Lung (tissue), 12 donors: ENCODE measurements around the gene SLAMF7. TPM values are rescaled to one million over a fixed set of nuclear protein-coding genes. Genes with fewer than 3 reads are reported as not detected.

Source experiments
- ATAC-seq: fragments of 200-7000 bp; cut with Tn5 transposase; one replicate; pipeline ENCODE4 v1.9.1; 2020; ENCODE audit warnings: moderate number of reproducible peaks; ENCODE audit not compliant: insufficient read depth, low FRiP score
- DNase-seq, 3 donors: peaks; one replicate each; pipeline ENCODE4 v3.0.0-alpha.2; 2013 to 2017
- H3K27ac ChIP-seq, 2 donors: one replicate each; pipeline ENCODE4 v1.5.1; 2013; ENCODE audit warnings: mild to moderate bottlenecking in 2 of 2, moderate library complexity in 2 of 2, control low read depth in 1 of 2, inconsistent platforms in 1 of 2, low read depth in 1 of 2, low read length in 1 of 2
- H3K27me3 ChIP-seq, 3 donors: one replicate each; pipeline ENCODE4 v1.5.1; 2013; ENCODE audit warnings: low read length in 2 of 3; ENCODE audit not compliant: control insufficient read depth in 3 of 3, insufficient read depth in 3 of 3
- H3K36me3 ChIP-seq, 4 donors: one replicate each; pipeline ENCODE4 v1.5.1; 2013; ENCODE audit warnings: low read length in 4 of 4, mild to moderate bottlenecking in 1 of 4, moderate library complexity in 1 of 4; ENCODE audit not compliant: control insufficient read depth in 4 of 4, insufficient read depth in 4 of 4
- H3K4me1 ChIP-seq, 5 donors: one replicate each; pipeline ENCODE4 v1.5.1; 2013; ENCODE audit warnings: low read length in 5 of 5, mild to moderate bottlenecking in 2 of 5, moderate library complexity in 1 of 5; ENCODE audit not compliant: control insufficient read depth in 5 of 5, insufficient read depth in 5 of 5
- H3K4me3 ChIP-seq: one replicate; pipeline ENCODE4 v1.5.1; 2013; ENCODE audit warnings: mild to moderate bottlenecking, control low read depth, moderate library complexity
- H3K9ac ChIP-seq, 2 donors: one replicate each; pipeline ENCODE4 v1.5.1; 2013; ENCODE audit warnings: low read length in 2 of 2, control low read depth in 1 of 2; ENCODE audit not compliant: insufficient read depth in 1 of 2
- H3K9me3 ChIP-seq, 4 donors: one replicate each; pipeline ENCODE4 v1.5.1; 2013; ENCODE audit warnings: low read length in 3 of 4, mild to moderate bottlenecking in 1 of 4, moderate library complexity in 1 of 4; ENCODE audit not compliant: control insufficient read depth in 4 of 4, insufficient read depth in 3 of 4
- WGBS, 2 donors: extraction: QIAGEN DNeasy Blood & Tissue Kit; methylation state at CpG; one replicate each; pipeline ENCODE4 v1.1.7; 2013; 5-methylcytosine and 5-hydroxymethylcytosine counted together
- polyA plus RNA-seq, 2 donors: library from polyadenylated mRNA; stranded (reverse); fragments of 200-250 nt; gene quantifications; one replicate each; pipeline ENCODE4 v1.2.1, GENCODE V29; 2013
- total RNA-seq, 2 donors: library from RNA; depleted of rRNA in 1 of 2; stranded (reverse); fragments of >200 nt in 1 of 2; gene quantifications; one replicate each; pipeline ENCODE4 v1.2.1, GENCODE V29; 2014 to 2021
- TF ChIP-seq, protein P1 (sequence below): IDR thresholded peaks from 2 replicates; pipeline ENCODE4 v1.5.1; 2012; ENCODE audit warnings: mild to moderate bottlenecking; ENCODE audit errors: control extremely low read depth, extremely low read depth
- donor health status: control.
- donor health status: control.
- donor health status: Bipolar disorder and iron deficiency.
- donor health status: healthy.
- donor health status: DM: yes; HTN: yes; CAD: no.

Gene SLAMF7
- total and polyA plus RNA-seq, 4 donors: 4.6 to 69.4 (median 10.0) TPM

DNA sequence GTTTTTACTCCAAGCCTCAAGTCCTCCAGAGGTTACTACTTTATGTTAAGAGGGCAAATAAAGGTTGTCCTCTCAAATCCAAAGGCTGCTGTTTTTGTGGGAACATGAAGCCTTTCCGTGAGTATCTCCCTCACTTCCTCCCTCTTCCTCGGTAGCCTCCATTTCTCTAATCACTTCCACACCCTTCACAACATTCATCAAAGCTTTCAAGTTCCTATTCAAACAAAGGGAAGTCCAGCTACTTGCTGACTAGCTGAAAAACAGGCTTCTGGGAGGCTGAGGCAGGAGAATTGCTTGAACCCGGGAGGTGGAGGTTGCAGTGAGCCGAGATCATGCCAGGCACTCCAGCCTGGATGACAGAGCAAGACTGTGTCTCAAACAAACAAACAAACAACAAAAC, 20.8 kb upstream of the SLAMF7 start:
- Histone ChIP-seq H3K4me1 (no peaks in the 10 kb centered on the region), H3K27me3 (no peaks in the 10 kb centered on the region), H3K9me3 (no peaks in the 10 kb centered on the region), H3K9ac (no peak overlapping the region), H3K27ac (no peak overlapping the region), H3K4me3 (no peak overlapping the region), H3K36me3 (no peaks in the 10 kb centered on the region)
- 44 to 57% methylated on average over 4 of the region's 4 CpGs for WGBS, 2 donors
- no peak for DNase-seq
- no peak for ATAC-seq
- TF ChIP-seq, protein P1, sequence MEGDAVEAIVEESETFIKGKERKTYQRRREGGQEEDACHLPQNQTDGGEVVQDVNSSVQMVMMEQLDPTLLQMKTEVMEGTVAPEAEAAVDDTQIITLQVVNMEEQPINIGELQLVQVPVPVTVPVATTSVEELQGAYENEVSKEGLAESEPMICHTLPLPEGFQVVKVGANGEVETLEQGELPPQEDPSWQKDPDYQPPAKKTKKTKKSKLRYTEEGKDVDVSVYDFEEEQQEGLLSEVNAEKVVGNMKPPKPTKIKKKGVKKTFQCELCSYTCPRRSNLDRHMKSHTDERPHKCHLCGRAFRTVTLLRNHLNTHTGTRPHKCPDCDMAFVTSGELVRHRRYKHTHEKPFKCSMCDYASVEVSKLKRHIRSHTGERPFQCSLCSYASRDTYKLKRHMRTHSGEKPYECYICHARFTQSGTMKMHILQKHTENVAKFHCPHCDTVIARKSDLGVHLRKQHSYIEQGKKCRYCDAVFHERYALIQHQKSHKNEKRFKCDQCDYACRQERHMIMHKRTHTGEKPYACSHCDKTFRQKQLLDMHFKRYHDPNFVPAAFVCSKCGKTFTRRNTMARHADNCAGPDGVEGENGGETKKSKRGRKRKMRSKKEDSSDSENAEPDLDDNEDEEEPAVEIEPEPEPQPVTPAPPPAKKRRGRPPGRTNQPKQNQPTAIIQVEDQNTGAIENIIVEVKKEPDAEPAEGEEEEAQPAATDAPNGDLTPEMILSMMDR: no peak

DNA sequence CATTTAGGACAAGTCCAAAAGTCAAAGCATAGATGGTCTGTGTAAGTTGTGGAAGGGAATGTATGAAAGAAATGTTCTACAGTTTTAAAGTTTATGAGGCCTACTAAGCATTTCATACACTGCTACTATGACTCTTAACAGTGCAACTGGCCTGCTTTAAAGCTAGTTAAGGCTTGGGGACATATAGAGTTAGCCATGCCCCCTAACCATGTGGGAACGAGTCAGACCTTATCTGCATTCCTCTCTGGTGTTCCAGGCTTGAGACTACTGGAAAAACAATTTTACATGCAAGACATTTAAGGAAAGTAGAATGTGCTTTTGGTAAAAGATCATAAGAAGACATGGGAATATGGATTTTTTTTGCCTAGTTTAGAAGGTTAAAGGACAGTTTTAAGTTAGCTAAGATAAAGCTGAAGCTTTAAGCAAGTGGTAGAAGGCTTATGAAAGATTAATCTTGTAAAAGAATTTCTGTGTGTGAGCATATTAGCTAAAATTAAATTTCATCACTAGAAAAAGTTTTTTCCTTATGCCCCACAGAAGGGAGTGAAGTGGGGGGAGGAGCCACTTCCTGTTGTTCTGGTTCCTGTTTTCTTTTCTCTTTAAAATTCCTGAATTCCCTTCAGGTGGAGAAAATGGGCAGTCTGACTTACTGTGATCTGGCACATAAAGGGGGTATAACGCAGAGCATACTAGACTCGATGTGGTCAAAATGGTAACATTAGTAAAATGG, 18.5 kb upstream of the SLAMF7 start:
- 88 to 92% methylated on average over 3 of the region's 3 CpGs for WGBS, 2 donors
- TF ChIP-seq, protein P1: no peak
- H3K9me3 ChIP-seq: no peaks in the 10 kb centered on the region
- ATAC-seq: no peak
- no peaks in the 10 kb centered on the region for H3K4me1 ChIP-seq
- DNase-seq: no peak
- H3K27ac ChIP-seq: no peak overlapping the region
- H3K36me3 ChIP-seq: no peaks in the 10 kb centered on the region
- H3K4me3 ChIP-seq: no peak overlapping the region
- H3K9ac ChIP-seq: no peak overlapping the region
- no peaks in the 10 kb centered on the region for H3K27me3 ChIP-seq

DNA sequence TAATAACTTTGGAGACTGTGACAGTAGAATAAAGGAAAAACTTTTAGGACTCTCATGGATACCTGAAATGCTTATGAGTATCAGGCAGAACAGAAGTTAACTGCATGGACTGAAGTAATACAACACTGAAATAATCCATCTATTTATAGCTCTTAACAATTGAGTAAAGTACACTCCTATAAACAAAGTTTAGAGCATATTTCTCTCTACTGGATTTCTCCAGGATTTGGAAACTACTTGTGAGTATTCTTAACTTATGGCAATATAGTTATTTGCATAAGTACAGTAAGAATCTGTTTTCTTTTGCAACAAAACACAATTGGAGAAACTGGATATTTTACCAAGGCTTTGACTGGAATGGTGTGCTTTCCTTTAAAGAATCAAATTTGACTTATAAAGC, 17.6 kb upstream of the SLAMF7 start:
- H3K36me3 ChIP-seq: no peaks in the 10 kb centered on the region
- no peaks in the 10 kb centered on the region for H3K9me3 ChIP-seq
- H3K9ac ChIP-seq: no peak overlapping the region
- no peaks in the 10 kb centered on the region for H3K27me3 ChIP-seq
- no peak overlapping the region for H3K27ac ChIP-seq
- no peak for ATAC-seq
- DNase-seq: no peak
- H3K4me1 ChIP-seq: no peaks in the 10 kb centered on the region
- TF ChIP-seq, protein P1: no peak
- H3K4me3 ChIP-seq: no peak overlapping the region

DNA sequence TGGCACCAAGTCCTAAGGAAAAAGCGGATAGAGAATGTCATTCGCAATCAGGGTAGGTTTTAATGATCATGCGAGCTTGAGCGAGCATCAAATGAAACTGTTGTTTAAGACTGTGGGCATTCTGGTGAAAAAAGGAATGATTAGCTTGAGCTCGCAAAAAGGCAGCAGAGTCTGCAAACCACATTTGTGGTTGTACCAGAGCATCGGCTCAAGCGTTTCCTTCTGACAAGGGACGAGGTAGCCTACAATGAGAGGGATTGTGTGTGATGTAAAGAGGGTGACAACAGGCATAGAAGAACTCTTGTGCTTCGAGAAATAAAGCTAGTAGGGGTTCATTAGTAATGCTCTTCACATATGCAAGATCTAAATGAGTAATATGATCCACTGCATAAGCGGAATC, 16.3 kb upstream of the SLAMF7 start:
- Histone ChIP-seq H3K9ac (no peak overlapping the region), H3K4me3 (no peak overlapping the region), H3K27me3 (no peaks in the 10 kb centered on the region), H3K9me3 (no peaks in the 10 kb centered on the region), H3K27ac (no peak overlapping the region), H3K4me1 (no peaks in the 10 kb centered on the region), H3K36me3 (no peaks in the 10 kb centered on the region)
- ATAC-seq: no peak
- WGBS, 2 donors: 50 to 73% methylated on average over 10 of the region's 10 CpGs
- no peak for DNase-seq
- TF ChIP-seq, protein P1: no peak
